Measurements from ENCODE around the gene B4GALT7. TPM values are rescaled to one million over a fixed set of nuclear protein-coding genes. Genes with fewer than 3 reads are reported as not detected.
A peak's percentile ranks its signal among the peaks of the same experiment; 100 is the strongest.
"Not testable (repeated sequence)": the region's sequence is repeated elsewhere in the genome, so short reads cannot be mapped to it uniquely, and the experiment has no call there.

Gene B4GALT7
- total RNA-seq (10 to 100 TPM; 24.7 to 27.3 TPM), total RNA-seq (13.6 to 24.9 reads per million in 2 donors)

GRCh38 chr5:177599731-177600507, at the start of gene B4GALT7:
B4GALT7 (plus strand) TSS chr5:177600132; CDS start chr5:177600211, 79 bp downstream.
- H3K36me3 Mint-ChIP-seq (ENCODE audit: low read depth), result peaks cover 8% of the 10 kb centered on the region
- DNase-seq (peak; percentile 81), ATAC-seq (peak; percentile 91)
- peak within 1 kb of the TSS; percentile 94 for H3K27ac Mint-ChIP-seq
- peaks cover 26% of the 10 kb centered on the region for H3K4me1 Mint-ChIP-seq
- H3K4me3 Mint-ChIP-seq, result peak within 1 kb of the TSS; percentile 100
- H3K9me3 ChIP-seq (ENCODE audit: control insufficient read depth, low read length, poor library complexity, severe bottlenecking), result no peaks in the 10 kb centered on the region
- no peaks in the 10 kb centered on the region for H3K27me3 Mint-ChIP-seq

- ATAC-seq (no peak), DNase-seq (no peak)
- Mint-ChIP-seq H3K27ac (peak overlapping the region; percentile 81), H3K4me3 (peak overlapping the region; percentile 93), H3K36me3 (ENCODE audit: low read depth) (no peaks in the 10 kb centered on the region), H3K27me3 (no peaks in the 10 kb centered on the region), H3K4me1 (peaks cover 31% of the 10 kb centered on the region)
- H3K9me3 ChIP-seq (ENCODE audit: control insufficient read depth, low read length, poor library complexity, severe bottlenecking), result no peaks in the 10 kb centered on the region
These were observed 47.0 kb upstream of the B4GALT7 start for GRCh38 chr5:177552839-177553455.

GRCh38 chr5:177553671-177554429, 46.1 kb upstream of the B4GALT7 start:
- H3K36me3 Mint-ChIP-seq (ENCODE audit: low read depth), result no peaks in the 10 kb centered on the region
- H3K27ac Mint-ChIP-seq, result peak overlapping the region; percentile 83
- no peaks in the 10 kb centered on the region for H3K9me3 ChIP-seq (ENCODE audit: control insufficient read depth, low read length, poor library complexity, severe bottlenecking)
- DNase-seq (peak in 2 of 3 donors; percentile 13 to 28), ATAC-seq (peak; percentile 12)
- peak overlapping the region; percentile 93 for H3K4me3 Mint-ChIP-seq
- no peaks in the 10 kb centered on the region for H3K27me3 Mint-ChIP-seq
- H3K4me1 Mint-ChIP-seq, result peaks cover 31% of the 10 kb centered on the region

GRCh38 chr5:177554474-177555111, 45.3 kb upstream of the B4GALT7 start, which contains the start of gene FAM193B:
FAM193B (minus strand) TSS chr5:177554563; CDS start chr5:177554458, 105 bp downstream.
- peak; percentile 98 for ATAC-seq
- Mint-ChIP-seq H3K4me3 (peak within 1 kb of the TSS; percentile 93), H3K27me3 (no peaks in the 10 kb centered on the region), H3K4me1 (peaks cover 30% of the 10 kb centered on the region), H3K27ac (peak within 1 kb of the TSS; percentile 83), H3K36me3 (ENCODE audit: low read depth) (no peaks in the 10 kb centered on the region)
- no peaks in the 10 kb centered on the region for H3K9me3 ChIP-seq (ENCODE audit: control insufficient read depth, low read length, poor library complexity, severe bottlenecking)
- peak; percentile 91 to 96 (median 93) for DNase-seq

- no peaks in the 10 kb centered on the region for H3K9me3 ChIP-seq (ENCODE audit: control insufficient read depth, low read length, poor library complexity, severe bottlenecking)
- Mint-ChIP-seq H3K27me3 (no peaks in the 10 kb centered on the region), H3K4me3 (peak overlapping the region; percentile 93), H3K27ac (peak overlapping the region; percentile 83), H3K36me3 (ENCODE audit: low read depth) (no peaks in the 10 kb centered on the region), H3K4me1 (peaks cover 30% of the 10 kb centered on the region)
- DNase-seq (no peak), ATAC-seq (no peak)
These were observed 44.7 kb upstream of the B4GALT7 start for GRCh38 chr5:177555228-177555627.

GRCh38 chr5:177555665-177556064, 44.3 kb upstream of the B4GALT7 start:
- Mint-ChIP-seq H3K27ac (no peak overlapping the region), H3K36me3 (ENCODE audit: low read depth) (no peaks in the 10 kb centered on the region), H3K4me1 (peaks cover 30% of the 10 kb centered on the region), H3K4me3 (no peak overlapping the region), H3K27me3 (no peaks in the 10 kb centered on the region)
- DNase-seq (no peak), ATAC-seq (no peak)
- no peaks in the 10 kb centered on the region for H3K9me3 ChIP-seq (ENCODE audit: control insufficient read depth, low read length, poor library complexity, severe bottlenecking)

GRCh38 chr5:177557041-177557647, 42.8 kb upstream of the B4GALT7 start:
- no peak overlapping the region for H3K27ac Mint-ChIP-seq
- DNase-seq (no peak), ATAC-seq (no peak)
- no peak overlapping the region for H3K4me3 Mint-ChIP-seq
- no peaks in the 10 kb centered on the region for H3K27me3 Mint-ChIP-seq
- no peaks in the 10 kb centered on the region for H3K36me3 Mint-ChIP-seq (ENCODE audit: low read depth)
- peaks cover 28% of the 10 kb centered on the region for H3K4me1 Mint-ChIP-seq
- H3K9me3 ChIP-seq (ENCODE audit: control insufficient read depth, low read length, poor library complexity, severe bottlenecking), result no peaks in the 10 kb centered on the region

GRCh38 chr5:177557796-177558195, 42.1 kb upstream of the B4GALT7 start:
- ATAC-seq (no peak), DNase-seq (no peak)
- H3K9me3 ChIP-seq (ENCODE audit: control insufficient read depth, low read length, poor library complexity, severe bottlenecking), result no peaks in the 10 kb centered on the region
- Mint-ChIP-seq H3K27me3 (no peaks in the 10 kb centered on the region), H3K36me3 (ENCODE audit: low read depth) (no peaks in the 10 kb centered on the region), H3K27ac (no peak overlapping the region), H3K4me3 (no peak overlapping the region), H3K4me1 (peaks cover 22% of the 10 kb centered on the region)

GRCh38 chr5:177559446-177559941, 40.4 kb upstream of the B4GALT7 start:
- not testable (repeated sequence) for H3K27ac Mint-ChIP-seq; ATAC-seq; H3K36me3 Mint-ChIP-seq (ENCODE audit: low read depth); DNase-seq; H3K4me3 Mint-ChIP-seq; H3K27me3 Mint-ChIP-seq; H3K9me3 ChIP-seq (ENCODE audit: control insufficient read depth, low read length, poor library complexity, severe bottlenecking)
- peaks cover 13% of the 10 kb centered on the region for H3K4me1 Mint-ChIP-seq

- H3K9me3 ChIP-seq (ENCODE audit: control insufficient read depth, low read length, poor library complexity, severe bottlenecking), result no peaks in the 10 kb centered on the region
- DNase-seq, result no peak
- H3K36me3 Mint-ChIP-seq (ENCODE audit: low read depth), result no peaks in the 10 kb centered on the region
- H3K27me3 Mint-ChIP-seq, result peaks cover 12% of the 10 kb centered on the region
- H3K4me3 Mint-ChIP-seq, result no peak overlapping the region
- no peak for ATAC-seq
- peaks cover 4% of the 10 kb centered on the region for H3K4me1 Mint-ChIP-seq
- H3K27ac Mint-ChIP-seq, result no peak overlapping the region
These were observed 34.9 kb upstream of the B4GALT7 start for GRCh38 chr5:177565046-177565445.

- Mint-ChIP-seq H3K4me3 (no peak overlapping the region), H3K27ac (no peak overlapping the region), H3K27me3 (peaks cover 12% of the 10 kb centered on the region), H3K4me1 (peaks cover 4% of the 10 kb centered on the region), H3K36me3 (ENCODE audit: low read depth) (no peaks in the 10 kb centered on the region)
- ATAC-seq (no peak), DNase-seq (no peak)
- no peaks in the 10 kb centered on the region for H3K9me3 ChIP-seq (ENCODE audit: control insufficient read depth, low read length, poor library complexity, severe bottlenecking)
These were observed 31.6 kb upstream of the B4GALT7 start for GRCh38 chr5:177568326-177568725.

GRCh38 chr5:177569894-177570293, 30.0 kb upstream of the B4GALT7 start:
- H3K9me3 ChIP-seq (ENCODE audit: control insufficient read depth, low read length, poor library complexity, severe bottlenecking), result no peaks in the 10 kb centered on the region
- DNase-seq (no peak), ATAC-seq (no peak)
- Mint-ChIP-seq H3K4me1 (peaks cover 4% of the 10 kb centered on the region), H3K36me3 (ENCODE audit: low read depth) (no peaks in the 10 kb centered on the region), H3K4me3 (no peak overlapping the region), H3K27me3 (peaks cover 14% of the 10 kb centered on the region), H3K27ac (no peak overlapping the region)
